Ovary (tissue), 3 donors: ENCODE measurements around the gene BMP2.

ENCODE experiments used
- EP300 ChIP-seq: sonication (generic); formaldehyde crosslinking; IDR thresholded peaks from one replicate; pipeline ENCODE4 v1.6.1; 2017; ENCODE audit warnings: antibody characterized with exemption
- TF ChIP-seq, protein P1 (sequence below), 3 donors: fragments of 450-650 bp in 2 of 3; fragments of 200-600 bp in 1 of 3; IDR thresholded peaks; one replicate each; pipeline versions ENCODE4 v1.5.1 to v1.8.0; 2016 to 2022; ENCODE audit warnings: antibody characterized with exemption in 3 of 3, mild to moderate bottlenecking in 1 of 3
- donor health status: DM: no; HTN: no; CAD: no.

GRCh38 chr20:6733965-6734364 is 33.5 kb upstream of the BMP2 start:
- TF ChIP-seq, protein P1, sequence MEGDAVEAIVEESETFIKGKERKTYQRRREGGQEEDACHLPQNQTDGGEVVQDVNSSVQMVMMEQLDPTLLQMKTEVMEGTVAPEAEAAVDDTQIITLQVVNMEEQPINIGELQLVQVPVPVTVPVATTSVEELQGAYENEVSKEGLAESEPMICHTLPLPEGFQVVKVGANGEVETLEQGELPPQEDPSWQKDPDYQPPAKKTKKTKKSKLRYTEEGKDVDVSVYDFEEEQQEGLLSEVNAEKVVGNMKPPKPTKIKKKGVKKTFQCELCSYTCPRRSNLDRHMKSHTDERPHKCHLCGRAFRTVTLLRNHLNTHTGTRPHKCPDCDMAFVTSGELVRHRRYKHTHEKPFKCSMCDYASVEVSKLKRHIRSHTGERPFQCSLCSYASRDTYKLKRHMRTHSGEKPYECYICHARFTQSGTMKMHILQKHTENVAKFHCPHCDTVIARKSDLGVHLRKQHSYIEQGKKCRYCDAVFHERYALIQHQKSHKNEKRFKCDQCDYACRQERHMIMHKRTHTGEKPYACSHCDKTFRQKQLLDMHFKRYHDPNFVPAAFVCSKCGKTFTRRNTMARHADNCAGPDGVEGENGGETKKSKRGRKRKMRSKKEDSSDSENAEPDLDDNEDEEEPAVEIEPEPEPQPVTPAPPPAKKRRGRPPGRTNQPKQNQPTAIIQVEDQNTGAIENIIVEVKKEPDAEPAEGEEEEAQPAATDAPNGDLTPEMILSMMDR (IDR thresholded peaks at IDR 0.05) = no peak
- TF ChIP-seq EP300 = no peak
